Smooth muscle cell of the brain vasculature (primary cell): ENCODE data around the gene PIM2.

Experiments
- DNase-seq: peaks from one replicate; pipeline ENCODE4 v3.0.0-alpha.2; 2012; ENCODE audit warnings: low read depth, low spot score

The PIM2 gene

GRCh38 chrX:48918643-48919340 lies at the start of gene PIM2:
Gene PIM2, minus strand, starts transcription at chrX:48919024. Its CDS starts 190 bp downstream, at chrX:48918834.
- DNase-seq = no peak

GRCh38 chrX:48968377-48968776 lies 49.6 kb upstream of the PIM2 start:
- DNase-seq = no peak

- DNase-seq = no peak
These were observed 48.2 kb upstream of the PIM2 start for GRCh38 chrX:48966796-48967579.

GRCh38 chrX:48965959-48966358 lies 47.1 kb upstream of the PIM2 start:
- DNase-seq = no peak

GRCh38 chrX:48961585-48962091 lies 42.8 kb upstream of the PIM2 start:
- no peak for DNase-seq

- no peak for DNase-seq
These were observed 41.5 kb upstream of the PIM2 start for GRCh38 chrX:48960291-48960690.

- DNase-seq = no peak
These were observed 39.8 kb upstream of the PIM2 start for GRCh38 chrX:48958635-48959094.

- DNase-seq = peak; percentile 92
These were observed 39.2 kb upstream of the PIM2 start for GRCh38 chrX:48957827-48958634.

GRCh38 chrX:48957477-48957826 lies 38.6 kb upstream of the PIM2 start, which contains the start of gene OTUD5:
Gene OTUD5, minus strand, starts transcription at chrX:48957607. Its CDS starts 37 bp downstream, at chrX:48957570.
- no peak for DNase-seq

- DNase-seq = no peak
These were observed 38.0 kb upstream of the PIM2 start for GRCh38 chrX:48956728-48957414.

- DNase-seq = no peak
These were observed 29.8 kb upstream of the PIM2 start for GRCh38 chrX:48948589-48948988.

GRCh38 chrX:48945517-48946348 lies 26.9 kb upstream of the PIM2 start:
- no peak for DNase-seq

GRCh38 chrX:48942895-48943294 lies 24.1 kb upstream of the PIM2 start:
- DNase-seq = no peak

- no peak for DNase-seq
These were observed 21.7 kb upstream of the PIM2 start for GRCh38 chrX:48940404-48940955.

GRCh38 chrX:48939524-48940228 lies 20.9 kb upstream of the PIM2 start:
- DNase-seq = no peak

- no peak for DNase-seq
These were observed 20.0 kb upstream of the PIM2 start for GRCh38 chrX:48938721-48939425.

- DNase-seq = no peak
These were observed 18.5 kb upstream of the PIM2 start for GRCh38 chrX:48937054-48937907.
